Spinal cord (tissue), 10 donors: ENCODE results near the gene ZNF48. TPM values are rescaled to one million over a fixed set of nuclear protein-coding genes. Genes with fewer than 3 reads are reported as not detected.

Experiments used
- DNase-seq, 6 donors: peaks; one replicate each; pipeline versions ENCODE4 v3.0.0 to v3.0.0-alpha.2; 2013 to 2015; ENCODE audit warnings: low spot score in 6 of 6, low read depth in 4 of 6
- H3K27ac ChIP-seq: one replicate; pipeline ENCODE4 v1.5.1; 2013; ENCODE audit warnings: low read depth, low read length, control low read depth
- H3K27me3 ChIP-seq: one replicate; pipeline ENCODE4 v1.6.1; 2013; ENCODE audit warnings: low read length; ENCODE audit not compliant: control insufficient read depth, insufficient read depth
- H3K36me3 ChIP-seq: one replicate; pipeline ENCODE4 v1.6.1; 2013; ENCODE audit warnings: low read length; ENCODE audit not compliant: control insufficient read depth, insufficient read depth
- H3K4me1 ChIP-seq: one replicate; pipeline ENCODE4 v1.6.1; 2013; ENCODE audit warnings: low read length; ENCODE audit not compliant: control insufficient read depth, insufficient read depth
- H3K4me3 ChIP-seq: one replicate; pipeline ENCODE4 v1.5.1; 2013; ENCODE audit warnings: low read depth, low read length, control low read depth
- H3K9me3 ChIP-seq: one replicate; pipeline ENCODE4 v1.6.1; 2013; ENCODE audit warnings: low read length; ENCODE audit not compliant: control insufficient read depth, insufficient read depth
- WGBS: methylation state at CpG from one replicate; pipeline ENCODE4 v1.1.5; 2013; ENCODE audit warnings: missing lambda C conversion rate; ENCODE audit not compliant: insufficient coverage; 5-methylcytosine and 5-hydroxymethylcytosine counted together
- polyA plus RNA-seq, 2 donors: library from polyadenylated mRNA; unstranded; fragments of 120-200 nt; gene quantifications; one replicate each; pipeline ENCODE4 v1.2.1, GENCODE V29; 2013; ENCODE audit not compliant: insufficient read length in 2 of 2
- total RNA-seq, 2 donors: library from RNA; depleted of rRNA in 1 of 2; stranded (reverse); fragments of 120-200 nt in 1 of 2; fragments of >200 nt in 1 of 2; gene quantifications; one replicate each; pipeline versions ENCODE4 v1.2.3 to v1.2.4, GENCODE V29; 2013 to 2014
- donor health status: healthy.

ZNF48 gene
- total and polyA plus RNA-seq, 4 donors = 9.5 to 19.2 (median 15.3) TPM

DNA sequence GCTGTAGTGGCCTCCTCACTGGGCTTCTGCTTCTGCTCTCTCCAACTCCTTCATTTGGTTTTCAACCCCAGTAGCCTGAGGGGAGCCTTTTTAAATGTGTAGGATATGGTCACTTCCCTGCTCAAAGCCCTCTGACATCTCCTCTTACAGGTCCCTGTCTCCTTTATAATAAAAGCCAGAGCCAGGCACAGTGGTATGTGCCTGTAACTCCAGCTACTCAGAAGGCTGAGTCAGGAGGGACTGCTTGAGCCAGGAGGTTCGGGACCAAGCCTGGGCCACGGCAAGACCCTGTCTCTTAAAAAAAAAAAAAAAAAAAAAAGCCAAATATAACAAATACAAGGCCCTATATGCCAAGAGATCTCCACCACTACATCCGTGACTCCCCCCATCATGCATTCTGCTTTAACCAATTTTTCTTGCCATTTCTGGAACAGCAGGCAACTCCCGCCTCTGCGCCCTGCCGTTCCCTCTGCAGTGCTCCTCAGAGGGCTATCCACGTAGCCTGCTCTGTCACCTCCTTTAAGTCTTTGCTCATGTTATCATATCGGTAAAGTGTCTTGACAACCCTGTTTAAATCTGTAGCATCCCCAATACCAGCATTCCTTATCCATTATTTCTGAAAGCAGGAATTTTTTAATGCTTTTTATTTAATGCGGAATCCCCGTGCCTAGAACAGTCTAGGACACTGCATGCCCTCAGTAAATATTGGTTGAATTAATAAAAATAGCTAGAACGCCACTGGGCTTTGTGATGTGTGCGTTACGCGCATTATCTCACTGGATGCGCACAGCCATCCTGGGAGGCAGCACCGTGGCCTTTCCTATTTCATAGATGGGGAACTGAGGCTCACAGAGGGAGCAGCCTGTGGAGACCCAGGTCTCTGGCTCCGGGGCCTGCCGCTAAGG, 21.7 kb downstream of the ZNF48 start:
- no peak overlapping the region for H3K27ac ChIP-seq
- peak overlapping the region; percentile 45 for H3K4me3 ChIP-seq
- H3K4me1 ChIP-seq = peaks cover 19% of the 10 kb centered on the region
- peaks cover 21% of the 10 kb centered on the region for H3K36me3 ChIP-seq
- H3K9me3 ChIP-seq = no peaks in the 10 kb centered on the region
- DNase-seq = peak in 1 of 6 donors; percentile 78
- no peaks in the 10 kb centered on the region for H3K27me3 ChIP-seq
- WGBS = 44% methylated on average over 15 of the region's 18 CpGs

GRCh38 chr16:30417529-30418349, 22.5 kb downstream of the ZNF48 start:
- no peaks in the 10 kb centered on the region for H3K9me3 ChIP-seq
- H3K4me1 ChIP-seq = peaks cover 19% of the 10 kb centered on the region
- H3K4me3 ChIP-seq = peak overlapping the region; percentile 45
- H3K36me3 ChIP-seq = peaks cover 21% of the 10 kb centered on the region
- WGBS = under 1% methylated on average over 140 of the region's 140 CpGs
- no peaks in the 10 kb centered on the region for H3K27me3 ChIP-seq
- DNase-seq = peak; percentile 75 to 98 (median 84)
- H3K27ac ChIP-seq = peak overlapping the region; percentile 69

GRCh38 chr16:30418350-30419181, 23.3 kb downstream of the ZNF48 start:
- Histone ChIP-seq H3K4me3 (peak overlapping the region; percentile 33), H3K27ac (peak overlapping the region; percentile 69), H3K36me3 (peaks cover 25% of the 10 kb centered on the region), H3K4me1 (peaks cover 19% of the 10 kb centered on the region), H3K27me3 (no peaks in the 10 kb centered on the region), H3K9me3 (no peaks in the 10 kb centered on the region)
- no peak for DNase-seq
- WGBS = 58% methylated on average over 12 of the region's 31 CpGs

DNA sequence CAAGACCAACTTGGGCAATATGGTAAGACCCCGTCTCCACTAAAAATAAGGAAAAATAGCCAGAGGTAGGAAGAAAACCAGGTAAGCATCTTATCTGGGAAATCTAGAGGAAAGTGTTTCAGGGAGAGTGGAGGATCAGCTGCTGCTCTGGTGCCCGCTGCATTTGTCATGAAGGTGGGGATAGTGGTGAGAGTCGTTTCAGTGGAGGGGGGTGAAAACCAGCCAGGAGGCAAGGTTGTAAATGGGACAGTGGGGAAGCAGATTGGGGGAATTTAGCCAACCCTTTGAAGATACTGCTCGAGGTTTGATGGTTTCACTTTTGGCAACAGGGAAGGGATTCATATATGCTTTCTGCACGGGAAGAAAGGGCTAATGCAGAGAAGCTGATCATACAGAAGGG, 25.8 kb downstream of the ZNF48 start:
- Histone ChIP-seq H3K9me3 (no peaks in the 10 kb centered on the region), H3K36me3 (peaks cover 41% of the 10 kb centered on the region), H3K27me3 (no peaks in the 10 kb centered on the region), H3K4me3 (no peak overlapping the region), H3K4me1 (peaks cover 19% of the 10 kb centered on the region), H3K27ac (no peak overlapping the region)
- DNase-seq = no peak
- WGBS = 83% methylated on average over 5 of the region's 5 CpGs

- no peak for DNase-seq
- H3K9me3 ChIP-seq = no peaks in the 10 kb centered on the region
- 98% methylated on average over 4 of the region's 4 CpGs for WGBS
- H3K4me3 ChIP-seq = no peak overlapping the region
- peaks cover 21% of the 10 kb centered on the region for H3K4me1 ChIP-seq
- H3K27me3 ChIP-seq = no peaks in the 10 kb centered on the region
- peaks cover 35% of the 10 kb centered on the region for H3K36me3 ChIP-seq
- H3K27ac ChIP-seq = no peak overlapping the region
Observed at GRCh38 chr16:30428055-30428454, 32.8 kb downstream of the ZNF48 start.

DNA sequence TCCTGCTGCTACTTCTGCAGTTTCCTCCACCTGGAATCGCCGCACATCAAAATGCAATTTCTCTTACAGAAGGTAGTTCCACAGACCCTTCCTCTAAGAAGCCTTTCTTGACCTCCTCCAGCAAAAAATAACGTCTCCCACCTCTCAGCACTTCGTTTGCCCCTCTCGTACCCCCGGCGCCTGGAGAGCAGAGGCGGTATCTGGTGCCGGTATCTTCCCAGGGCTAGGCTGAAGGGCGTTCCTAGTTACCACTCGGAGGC, 34.1 kb downstream of the ZNF48 start:
- peaks cover 25% of the 10 kb centered on the region for H3K36me3 ChIP-seq
- H3K27ac ChIP-seq = peak overlapping the region; percentile 49
- no peaks in the 10 kb centered on the region for H3K27me3 ChIP-seq
- H3K4me3 ChIP-seq = peak overlapping the region; percentile 59
- 4% methylated on average over 11 of the region's 11 CpGs for WGBS
- no peaks in the 10 kb centered on the region for H3K9me3 ChIP-seq
- no peak for DNase-seq
- H3K4me1 ChIP-seq = peaks cover 21% of the 10 kb centered on the region

GRCh38 chr16:30429678-30430427, 34.6 kb downstream of the ZNF48 start, which contains the start of gene DCTPP1:
Gene DCTPP1, minus strand, starts transcription at chr16:30430030. Its CDS starts 50 bp downstream, at chr16:30429980.
- Histone ChIP-seq H3K27ac (peak within 1 kb of the TSS; percentile 49), H3K27me3 (no peaks in the 10 kb centered on the region), H3K4me3 (peak within 1 kb of the TSS; percentile 59), H3K4me1 (peaks cover 21% of the 10 kb centered on the region), H3K36me3 (peaks cover 20% of the 10 kb centered on the region), H3K9me3 (no peaks in the 10 kb centered on the region)
- DNase-seq = peak; percentile 93 to 100 (median 96)
- WGBS = under 1% methylated on average over 39 of the region's 49 CpGs

DNA sequence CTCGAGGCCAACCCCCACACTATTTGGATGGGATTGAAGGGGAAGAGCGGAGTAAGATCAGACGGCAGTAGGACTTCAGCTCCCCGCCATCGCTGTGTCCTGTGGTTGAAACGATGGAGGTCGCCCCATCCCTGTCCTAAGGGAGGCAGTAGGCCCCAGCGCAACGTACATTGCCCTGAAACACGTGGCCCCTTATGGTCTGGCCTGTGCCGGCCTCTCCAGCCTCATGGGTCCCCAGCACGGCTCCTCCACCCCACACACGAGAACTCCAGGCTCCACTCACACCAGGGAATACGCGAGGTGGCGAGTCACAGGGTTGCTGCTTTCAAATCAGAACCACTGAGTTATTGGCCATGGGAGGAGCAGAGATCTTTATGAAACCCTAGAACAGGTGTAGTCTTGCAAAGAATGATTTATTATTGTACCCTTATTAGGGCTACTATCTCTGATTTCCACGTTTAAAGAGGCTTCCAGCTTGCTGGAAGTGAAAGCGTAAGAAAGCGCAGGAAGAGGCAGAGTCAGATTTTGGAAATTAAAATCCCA, 35.3 kb downstream of the ZNF48 start:
- peak overlapping the region; percentile 49 for H3K27ac ChIP-seq
- peak overlapping the region; percentile 59 for H3K4me3 ChIP-seq
- H3K9me3 ChIP-seq = no peaks in the 10 kb centered on the region
- H3K27me3 ChIP-seq = no peaks in the 10 kb centered on the region
- H3K4me1 ChIP-seq = peaks cover 21% of the 10 kb centered on the region
- no peak for DNase-seq
- WGBS = 35% methylated on average over 8 of the region's 19 CpGs
- peaks cover 14% of the 10 kb centered on the region for H3K36me3 ChIP-seq
